GM12874 (cell line): ENCODE measurements around the gene DYNC2I2.

Source experiments
- TF ChIP-seq, protein P1 (sequence below): IDR thresholded peaks from 2 replicates; pipeline ENCODE4 v1.5.1; 2011; ENCODE audit warnings: low read depth, mild to moderate bottlenecking, control low read depth, low read length, moderate library complexity; ENCODE audit not compliant: insufficient read depth

The DYNC2I2 gene

DNA sequence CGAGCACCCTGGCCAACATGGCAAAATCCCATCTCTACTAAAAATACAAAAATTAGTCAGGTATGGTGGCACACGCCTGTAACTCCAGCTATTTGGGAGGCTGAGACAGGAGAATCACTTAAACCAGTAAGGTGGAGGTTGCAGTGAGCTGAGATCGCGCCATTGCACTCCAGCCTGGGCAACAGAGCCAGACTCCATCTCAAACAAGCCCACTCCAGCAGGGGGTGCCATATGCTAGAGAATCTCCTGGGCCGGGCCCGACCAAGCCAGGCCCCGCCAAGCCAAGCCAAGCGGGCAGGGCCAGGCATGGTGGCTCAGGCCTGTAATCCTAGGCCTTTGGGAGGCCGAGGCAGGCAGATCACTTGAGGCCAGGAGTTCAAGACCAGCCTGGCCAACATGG lies 8.4 kb downstream of the DYNC2I2 start:
- TF ChIP-seq, protein P1, sequence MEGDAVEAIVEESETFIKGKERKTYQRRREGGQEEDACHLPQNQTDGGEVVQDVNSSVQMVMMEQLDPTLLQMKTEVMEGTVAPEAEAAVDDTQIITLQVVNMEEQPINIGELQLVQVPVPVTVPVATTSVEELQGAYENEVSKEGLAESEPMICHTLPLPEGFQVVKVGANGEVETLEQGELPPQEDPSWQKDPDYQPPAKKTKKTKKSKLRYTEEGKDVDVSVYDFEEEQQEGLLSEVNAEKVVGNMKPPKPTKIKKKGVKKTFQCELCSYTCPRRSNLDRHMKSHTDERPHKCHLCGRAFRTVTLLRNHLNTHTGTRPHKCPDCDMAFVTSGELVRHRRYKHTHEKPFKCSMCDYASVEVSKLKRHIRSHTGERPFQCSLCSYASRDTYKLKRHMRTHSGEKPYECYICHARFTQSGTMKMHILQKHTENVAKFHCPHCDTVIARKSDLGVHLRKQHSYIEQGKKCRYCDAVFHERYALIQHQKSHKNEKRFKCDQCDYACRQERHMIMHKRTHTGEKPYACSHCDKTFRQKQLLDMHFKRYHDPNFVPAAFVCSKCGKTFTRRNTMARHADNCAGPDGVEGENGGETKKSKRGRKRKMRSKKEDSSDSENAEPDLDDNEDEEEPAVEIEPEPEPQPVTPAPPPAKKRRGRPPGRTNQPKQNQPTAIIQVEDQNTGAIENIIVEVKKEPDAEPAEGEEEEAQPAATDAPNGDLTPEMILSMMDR = peak; percentile 34; the same call in 1 of the 2 replicates

- TF ChIP-seq, protein P1 = no peak
Measured at GRCh38 chr9:128643519-128644300, 12.9 kb downstream of the DYNC2I2 start.

- TF ChIP-seq, protein P1 = no peak
Measured at GRCh38 chr9:128642675-128643245, 13.9 kb downstream of the DYNC2I2 start.

- TF ChIP-seq, protein P1 = no peak
Measured at GRCh38 chr9:128640603-128641002, 16.0 kb downstream of the DYNC2I2 start.

GRCh38 chr9:128638580-128638979 lies 18.1 kb downstream of the DYNC2I2 start:
- TF ChIP-seq, protein P1 = no peak

GRCh38 chr9:128637656-128638055 lies 19.0 kb downstream of the DYNC2I2 start:
- TF ChIP-seq, protein P1 = no peak

- TF ChIP-seq, protein P1 = no peak
Measured at GRCh38 chr9:128636556-128637530, 19.8 kb downstream of the DYNC2I2 start.
